ENCODE measurements around the gene DNAH12.

DNA sequence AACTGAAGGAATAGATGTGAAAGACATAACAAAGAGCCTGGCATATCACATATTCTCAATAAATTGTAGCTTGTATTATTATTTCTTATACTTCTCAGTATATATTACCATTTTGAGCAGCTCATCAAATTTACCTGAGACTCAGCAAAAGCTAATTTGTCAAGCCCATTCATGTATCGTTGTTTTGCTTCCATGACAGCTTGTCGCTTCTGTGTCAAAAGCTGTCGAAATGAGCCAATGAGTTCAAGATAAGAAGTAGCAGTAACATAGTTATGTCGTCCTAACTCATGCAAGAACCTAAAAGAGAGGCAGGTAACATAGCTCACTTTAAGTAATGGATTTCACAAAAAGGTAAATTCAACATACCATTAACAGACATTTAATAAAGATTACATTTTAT lies 157.8 kb downstream of the DNAH12 start:
- TF ChIP-seq CTCF (IDR thresholded peaks at IDR 0.05; ENCODE audit: low read depth, low read length, poor library complexity, severe bottlenecking) (no peak), EZH2phosphoT487 (IDR thresholded peaks at IDR 0.05; ENCODE audit: borderline replicate concordance, low read length) (no peak)

All from DOHH2 (cell line).